ENCODE results near the gene TUBB6.

The TUBB6 gene
- total RNA-seq, result 0 to 4.9 (median 0.96) reads per million in 9 experiments

- Mint-ChIP-seq H3K27ac (no peak within 1 kb of the TSS), H3K27me3 (peaks cover 42 to 48% of the 10 kb centered on the region in 2 donors), H3K36me3 (ENCODE audit: insufficient read depth) (no peaks in the 10 kb centered on the region), H3K4me1 (ENCODE audit: low read depth in 2 of 2) (peaks cover 9 to 10% of the 10 kb centered on the region in 2 donors), H3K9me3 (peaks cover 1 to 7% of the 10 kb centered on the region in 2 donors), H3K4me3 (peak within 1 kb of the TSS; percentile 80 to 84)
- DNase-seq (no peak), ATAC-seq (replicated peaks) (peak; percentile 65)
Observed at GRCh38 chr18:12307701-12308385, at the start of gene TUBB6. Gene TUBB6, plus strand, starts transcription at chr18:12308241. Its CDS starts 52 bp downstream, at chr18:12308293.

- H3K4me3 Mint-ChIP-seq, result no peak overlapping the region
- DNase-seq, result no peak
- ATAC-seq (replicated peaks), result no peak
- H3K27ac Mint-ChIP-seq, result no peak overlapping the region
- H3K36me3 Mint-ChIP-seq (ENCODE audit: insufficient read depth), result no peaks in the 10 kb centered on the region
- H3K9me3 Mint-ChIP-seq, result no peaks in the 10 kb centered on the region
- peaks cover 0 to 2% of the 10 kb centered on the region in 2 donors for H3K4me1 Mint-ChIP-seq (ENCODE audit: low read depth in 2 of 2)
- H3K27me3 Mint-ChIP-seq, result peaks cover 41 to 80% of the 10 kb centered on the region in 2 donors
Observed at GRCh38 chr18:12258719-12259705, 49.0 kb upstream of the TUBB6 start.

GRCh38 chr18:12262748-12263147 is 45.3 kb upstream of the TUBB6 start:
- no peaks in the 10 kb centered on the region for H3K36me3 Mint-ChIP-seq (ENCODE audit: insufficient read depth)
- no peak for ATAC-seq (replicated peaks)
- H3K27me3 Mint-ChIP-seq, result peaks cover 25 to 60% of the 10 kb centered on the region in 2 donors

GRCh38 chr18:12264864-12265263 is 43.2 kb upstream of the TUBB6 start:
- ATAC-seq (replicated peaks) (no peak), DNase-seq (no peak)
- Mint-ChIP-seq H3K9me3 (no peaks in the 10 kb centered on the region), H3K27me3 (peaks cover 19 to 45% of the 10 kb centered on the region in 2 donors), H3K4me3 (no peak overlapping the region), H3K36me3 (ENCODE audit: insufficient read depth) (no peaks in the 10 kb centered on the region), H3K27ac (no peak overlapping the region), H3K4me1 (ENCODE audit: low read depth in 2 of 2) (no peaks in the 10 kb centered on the region)

More at GRCh38 chr18:12262748-12263147, 45.3 kb upstream of the TUBB6 start:
- no peak overlapping the region for H3K27ac Mint-ChIP-seq
- no peaks in the 10 kb centered on the region for H3K4me1 Mint-ChIP-seq (ENCODE audit: low read depth in 2 of 2)
- no peak for DNase-seq
- H3K9me3 Mint-ChIP-seq, result no peaks in the 10 kb centered on the region
- H3K4me3 Mint-ChIP-seq, result no peak overlapping the region

- peak; percentile 57 for ATAC-seq (replicated peaks)
- Mint-ChIP-seq H3K27me3 (peaks cover 4 to 51% of the 10 kb centered on the region in 2 donors), H3K27ac (no peak overlapping the region), H3K36me3 (ENCODE audit: insufficient read depth) (no peaks in the 10 kb centered on the region), H3K4me3 (peak overlapping the region; percentile 23 to 57), H3K9me3 (no peaks in the 10 kb centered on the region), H3K4me1 (ENCODE audit: low read depth in 2 of 2) (peaks cover 0 to 1% of the 10 kb centered on the region in 2 donors)
- DNase-seq, result peak; percentile 14 to 27 (median 18)
Observed at GRCh38 chr18:12271376-12272235, 36.4 kb upstream of the TUBB6 start.

GRCh38 chr18:12274793-12275192 is 33.2 kb upstream of the TUBB6 start:
- Mint-ChIP-seq H3K4me1 (ENCODE audit: low read depth in 2 of 2) (peaks cover 0 to 1% of the 10 kb centered on the region in 2 donors), H3K27ac (no peak overlapping the region), H3K36me3 (ENCODE audit: insufficient read depth) (no peaks in the 10 kb centered on the region), H3K27me3 (peaks cover 4 to 61% of the 10 kb centered on the region in 2 donors), H3K9me3 (no peaks in the 10 kb centered on the region), H3K4me3 (no peak overlapping the region)
- DNase-seq (no peak), ATAC-seq (replicated peaks) (no peak)

GRCh38 chr18:12276736-12277554 is 31.1 kb upstream of the TUBB6 start:
- H3K27ac Mint-ChIP-seq, result no peak overlapping the region
- DNase-seq, result no peak
- H3K4me1 Mint-ChIP-seq (ENCODE audit: low read depth in 2 of 2), result peaks cover 0 to 1% of the 10 kb centered on the region in 2 donors
- H3K4me3 Mint-ChIP-seq, result no peak overlapping the region
- H3K27me3 Mint-ChIP-seq, result peaks cover 4 to 64% of the 10 kb centered on the region in 2 donors
- H3K36me3 Mint-ChIP-seq (ENCODE audit: insufficient read depth), result no peaks in the 10 kb centered on the region
- ATAC-seq (replicated peaks), result no peak
- H3K9me3 Mint-ChIP-seq, result no peaks in the 10 kb centered on the region

- Mint-ChIP-seq H3K36me3 (ENCODE audit: insufficient read depth) (no peaks in the 10 kb centered on the region), H3K27me3 (peaks cover 4 to 68% of the 10 kb centered on the region in 2 donors), H3K9me3 (no peaks in the 10 kb centered on the region), H3K4me3 (no peak overlapping the region), H3K27ac (no peak overlapping the region), H3K4me1 (ENCODE audit: low read depth in 2 of 2) (peaks cover 0 to 1% of the 10 kb centered on the region in 2 donors)
- ATAC-seq (replicated peaks), result no peak
- no peak for DNase-seq
Observed at GRCh38 chr18:12278215-12278671, 29.8 kb upstream of the TUBB6 start.

- no peaks in the 10 kb centered on the region for H3K36me3 Mint-ChIP-seq (ENCODE audit: insufficient read depth)
- no peak for ATAC-seq (replicated peaks)
- H3K4me1 Mint-ChIP-seq (ENCODE audit: low read depth in 2 of 2), result peaks cover 0 to 1% of the 10 kb centered on the region in 2 donors
- H3K4me3 Mint-ChIP-seq, result no peak overlapping the region
- H3K9me3 Mint-ChIP-seq, result no peaks in the 10 kb centered on the region
- H3K27ac Mint-ChIP-seq, result no peak overlapping the region
- DNase-seq, result no peak
- peaks cover 7 to 68% of the 10 kb centered on the region in 2 donors for H3K27me3 Mint-ChIP-seq
Observed at GRCh38 chr18:12278741-12279682, 29.0 kb upstream of the TUBB6 start.

- Mint-ChIP-seq H3K4me1 (ENCODE audit: low read depth in 2 of 2) (peaks cover 0 to 1% of the 10 kb centered on the region in 2 donors), H3K27ac (no peak overlapping the region), H3K27me3 (peaks cover 6 to 68% of the 10 kb centered on the region in 2 donors), H3K36me3 (ENCODE audit: insufficient read depth) (no peaks in the 10 kb centered on the region), H3K9me3 (no peaks in the 10 kb centered on the region), H3K4me3 (no peak overlapping the region)
- no peak for ATAC-seq (replicated peaks)
- no peak for DNase-seq
Observed at GRCh38 chr18:12279781-12280531, 28.1 kb upstream of the TUBB6 start.

- Mint-ChIP-seq H3K4me1 (ENCODE audit: low read depth in 2 of 2) (no peaks in the 10 kb centered on the region), H3K4me3 (no peak overlapping the region), H3K27ac (no peak overlapping the region), H3K27me3 (peaks cover 6 to 53% of the 10 kb centered on the region in 2 donors), H3K36me3 (ENCODE audit: insufficient read depth) (no peaks in the 10 kb centered on the region), H3K9me3 (no peaks in the 10 kb centered on the region)
- ATAC-seq (replicated peaks) (no peak), DNase-seq (no peak)
Observed at GRCh38 chr18:12281861-12282260, 26.2 kb upstream of the TUBB6 start.
